WTC11 (cell line): ENCODE measurements around the gene RMDN3. TPM values are rescaled to one million over a fixed set of nuclear protein-coding genes. Genes with fewer than 3 reads are reported as not detected.

Experiments used
- CDX4 ChIP-seq: fragments of 250-450 bp; sonication (Bioruptor Pico); IDR thresholded peaks from 2 replicates; pipeline ENCODE4 v1.9.0; 2021; ENCODE audit warnings: moderate library complexity, mild to moderate bottlenecking, inconsistent platforms, borderline replicate concordance
- CREM ChIP-seq: sonication (generic); formaldehyde crosslinking; IDR thresholded peaks from 2 replicates; pipeline ENCODE4 v1.8.1; 2022; ENCODE audit warnings: mild to moderate bottlenecking, missing genetic modification reagents, moderate library complexity
- E2F1 ChIP-seq: sonication (generic); formaldehyde crosslinking; IDR thresholded peaks from 2 replicates; pipeline ENCODE4 v1.8.0; 2022; ENCODE audit warnings: mild to moderate bottlenecking, missing genetic modification reagents
- ESRRA ChIP-seq: sonication (generic); formaldehyde crosslinking; IDR thresholded peaks from 2 replicates; pipeline ENCODE4 v1.8.1; 2022; ENCODE audit warnings: mild to moderate bottlenecking, missing genetic modification reagents, borderline replicate concordance
- FOXK1 ChIP-seq: sonication (generic); formaldehyde crosslinking; IDR thresholded peaks from 2 replicates; pipeline ENCODE4 v1.8.0; 2022; ENCODE audit warnings: mild to moderate bottlenecking, moderate library complexity, missing genetic modification reagents
- JUN ChIP-seq: sonication (generic); formaldehyde crosslinking; IDR thresholded peaks from 2 replicates; pipeline ENCODE4 v1.8.0; 2023; ENCODE audit warnings: mild to moderate bottlenecking, missing genetic modification reagents
- KAT7 ChIP-seq: sonication (generic); formaldehyde crosslinking; IDR thresholded peaks from 2 replicates; pipeline ENCODE4 v1.8.1; 2023; ENCODE audit warnings: missing genetic modification reagents, mild to moderate bottlenecking, borderline replicate concordance
- NFYB ChIP-seq: sonication (generic); formaldehyde crosslinking; conservative IDR thresholded peaks from 2 replicates; pipeline ENCODE4 v1.8.0; 2022; ENCODE audit warnings: low read depth, missing genetic modification reagents
- NR3C1 ChIP-seq: sonication (generic); formaldehyde crosslinking; conservative IDR thresholded peaks from 2 replicates; pipeline ENCODE4 v1.8.1; 2023; ENCODE audit warnings: low read depth, mild to moderate bottlenecking, missing genetic modification reagents
- SOX15 ChIP-seq: fragments of 250-450 bp; sonication (Bioruptor Pico); IDR thresholded peaks from 2 replicates; pipeline ENCODE4 v1.9.0; 2021; ENCODE audit warnings: mild to moderate bottlenecking
- ZBTB21 ChIP-seq: sonication (generic); formaldehyde crosslinking; IDR thresholded peaks from 2 replicates; pipeline ENCODE4 v1.8.1; 2023; ENCODE audit warnings: mild to moderate bottlenecking, missing genetic modification reagents, borderline replicate concordance
- ZNF121 ChIP-seq: sonication (generic); formaldehyde crosslinking; IDR thresholded peaks from 2 replicates; pipeline ENCODE4 v1.8.0; 2023; ENCODE audit warnings: missing genetic modification reagents
- ZNF263 ChIP-seq: sonication (generic); formaldehyde crosslinking; IDR thresholded peaks from 2 replicates; pipeline ENCODE4 v1.8.1; 2022; ENCODE audit warnings: low read depth, mild to moderate bottlenecking, moderate library complexity, missing genetic modification reagents
- ZNF532 ChIP-seq: fragments of 250-450 bp; sonication (Bioruptor Pico); IDR thresholded peaks from 2 replicates; pipeline ENCODE4 v1.9.0; 2021; ENCODE audit warnings: mild to moderate bottlenecking, borderline replicate concordance
- total RNA-seq: library from RNA; stranded (reverse); gene quantifications from 3 replicates; pipeline ENCODE4 v1.2.3, GENCODE V29; 2021
- TF ChIP-seq, protein P1 (sequence below): sonication (generic); formaldehyde crosslinking; IDR thresholded peaks from 2 replicates; pipeline ENCODE4 v1.8.1; 2023; ENCODE audit warnings: mild to moderate bottlenecking, missing genetic modification reagents, moderate library complexity
- TF ChIP-seq, protein P2 (sequence below): sonication (generic); formaldehyde crosslinking; IDR thresholded peaks from 2 replicates; pipeline ENCODE4 v1.8.0; 2023; ENCODE audit warnings: missing genetic modification reagents
- TF ChIP-seq, protein P3 (sequence below): sonication (generic); formaldehyde crosslinking; IDR thresholded peaks from 2 replicates; pipeline ENCODE4 v1.8.1; 2022; ENCODE audit warnings: low read depth, missing genetic modification reagents, borderline replicate concordance
- TF ChIP-seq, protein P4 (sequence below): fragments of 250-450 bp; sonication (Bioruptor Pico); IDR thresholded peaks from 2 replicates; pipeline ENCODE4 v1.9.0; 2021; ENCODE audit warnings: mild to moderate bottlenecking
- TF ChIP-seq, protein P5 (sequence below): sonication (generic); formaldehyde crosslinking; IDR thresholded peaks from 2 replicates; pipeline ENCODE4 v1.8.1; 2022; ENCODE audit warnings: mild to moderate bottlenecking, moderate library complexity, missing genetic modification reagents
- TF ChIP-seq, protein P6 (sequence below): sonication (generic); formaldehyde crosslinking; IDR thresholded peaks from 2 replicates; pipeline ENCODE4 v1.8.0; 2023; ENCODE audit warnings: mild to moderate bottlenecking, missing genetic modification reagents
- TF ChIP-seq, protein P7 (sequence below): sonication (generic); formaldehyde crosslinking; IDR thresholded peaks from 2 replicates; pipeline ENCODE4 v1.8.0; 2022; ENCODE audit warnings: mild to moderate bottlenecking, missing genetic modification reagents

Gene RMDN3
- total RNA-seq, 1 experiment from 2014 or later = 22.8 TPM

DNA sequence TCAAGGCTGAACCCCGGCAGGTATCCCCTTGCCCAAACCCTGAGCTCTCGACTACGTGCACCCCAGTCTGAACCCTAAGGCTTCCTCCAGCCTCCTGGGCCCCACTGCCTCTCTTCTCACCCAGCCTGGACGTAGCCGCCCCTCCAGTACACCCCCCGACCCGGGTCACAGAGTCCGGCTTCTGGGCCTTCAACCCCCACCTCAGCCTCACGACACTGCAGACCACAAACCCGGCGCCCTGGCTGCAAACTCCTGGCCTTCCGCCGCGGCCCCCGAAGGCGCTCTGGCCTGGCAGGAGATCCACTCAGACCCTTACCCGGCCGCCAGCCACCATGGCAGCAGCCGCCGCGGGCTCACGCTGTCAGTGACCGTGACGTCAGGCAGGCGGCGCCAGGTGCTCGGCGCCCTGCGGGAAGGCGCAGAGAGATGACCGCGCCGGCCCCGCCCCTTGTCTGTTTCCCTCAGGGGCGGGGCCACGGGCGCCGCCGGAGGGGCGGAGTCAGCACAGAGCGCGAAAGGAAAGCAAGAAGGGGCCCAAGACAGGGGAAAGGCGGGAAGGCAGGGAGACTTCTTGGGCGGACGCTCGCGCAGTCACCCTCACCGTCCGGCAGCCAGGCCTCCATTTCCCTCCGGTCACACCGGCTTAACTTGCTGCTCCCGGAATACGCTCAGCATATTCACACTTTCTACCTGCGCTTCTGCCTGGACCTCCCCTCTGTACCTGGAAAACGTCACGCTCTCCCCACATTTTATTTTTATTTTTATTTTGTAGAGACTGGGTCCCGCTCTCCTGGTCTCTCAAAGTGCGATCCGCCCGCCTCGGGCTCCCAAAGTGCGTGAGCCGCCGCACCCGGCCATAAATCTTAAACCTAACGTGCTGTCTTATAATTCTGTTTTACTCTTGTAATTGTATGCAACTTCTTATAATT lies at the start of gene RMDN3 (continued):
- TF ChIP-seq ZNF532 (no peak), E2F1 (0 out of 2 replicates have a peak, but pooled peaks have one; percentile 67), FOXK1 (peak; percentile 92), SOX15 (CRISPR knock-in tag) (no peak), JUN (CRISPR knock-in tag) (no peak), NFYB (CRISPR knock-in tag) (no peak), ZNF263 (no peak), CDX4 (CRISPR knock-in tag) (no peak), CREM (CRISPR knock-in tag) (peak; percentile 99), KAT7 (no peak), ESRRA (CRISPR knock-in tag) (no peak), NR3C1 (CRISPR knock-in tag) (no peak), ZNF121 (CRISPR knock-in tag) (no peak), ZBTB21 (CRISPR knock-in tag) (no peak)
- TF ChIP-seq, protein P1, sequence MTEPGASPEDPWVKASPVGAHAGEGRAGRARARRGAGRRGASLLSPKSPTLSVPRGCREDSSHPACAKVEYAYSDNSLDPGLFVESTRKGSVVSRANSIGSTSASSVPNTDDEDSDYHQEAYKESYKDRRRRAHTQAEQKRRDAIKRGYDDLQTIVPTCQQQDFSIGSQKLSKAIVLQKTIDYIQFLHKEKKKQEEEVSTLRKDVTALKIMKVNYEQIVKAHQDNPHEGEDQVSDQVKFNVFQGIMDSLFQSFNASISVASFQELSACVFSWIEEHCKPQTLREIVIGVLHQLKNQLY (CRISPR knock-in tag) = no peak
- TF ChIP-seq, protein P2, sequence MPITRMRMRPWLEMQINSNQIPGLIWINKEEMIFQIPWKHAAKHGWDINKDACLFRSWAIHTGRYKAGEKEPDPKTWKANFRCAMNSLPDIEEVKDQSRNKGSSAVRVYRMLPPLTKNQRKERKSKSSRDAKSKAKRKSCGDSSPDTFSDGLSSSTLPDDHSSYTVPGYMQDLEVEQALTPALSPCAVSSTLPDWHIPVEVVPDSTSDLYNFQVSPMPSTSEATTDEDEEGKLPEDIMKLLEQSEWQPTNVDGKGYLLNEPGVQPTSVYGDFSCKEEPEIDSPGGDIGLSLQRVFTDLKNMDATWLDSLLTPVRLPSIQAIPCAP (CRISPR knock-in tag) = no peak
- TF ChIP-seq, protein P3, sequence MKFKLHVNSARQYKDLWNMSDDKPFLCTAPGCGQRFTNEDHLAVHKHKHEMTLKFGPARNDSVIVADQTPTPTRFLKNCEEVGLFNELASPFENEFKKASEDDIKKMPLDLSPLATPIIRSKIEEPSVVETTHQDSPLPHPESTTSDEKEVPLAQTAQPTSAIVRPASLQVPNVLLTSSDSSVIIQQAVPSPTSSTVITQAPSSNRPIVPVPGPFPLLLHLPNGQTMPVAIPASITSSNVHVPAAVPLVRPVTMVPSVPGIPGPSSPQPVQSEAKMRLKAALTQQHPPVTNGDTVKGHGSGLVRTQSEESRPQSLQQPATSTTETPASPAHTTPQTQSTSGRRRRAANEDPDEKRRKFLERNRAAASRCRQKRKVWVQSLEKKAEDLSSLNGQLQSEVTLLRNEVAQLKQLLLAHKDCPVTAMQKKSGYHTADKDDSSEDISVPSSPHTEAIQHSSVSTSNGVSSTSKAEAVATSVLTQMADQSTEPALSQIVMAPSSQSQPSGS (CRISPR knock-in tag) = no peak
- TF ChIP-seq, protein P4, sequence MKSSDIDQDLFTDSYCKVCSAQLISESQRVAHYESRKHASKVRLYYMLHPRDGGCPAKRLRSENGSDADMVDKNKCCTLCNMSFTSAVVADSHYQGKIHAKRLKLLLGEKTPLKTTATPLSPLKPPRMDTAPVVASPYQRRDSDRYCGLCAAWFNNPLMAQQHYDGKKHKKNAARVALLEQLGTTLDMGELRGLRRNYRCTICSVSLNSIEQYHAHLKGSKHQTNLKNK (CRISPR knock-in tag) = no peak
- TF ChIP-seq, protein P5, sequence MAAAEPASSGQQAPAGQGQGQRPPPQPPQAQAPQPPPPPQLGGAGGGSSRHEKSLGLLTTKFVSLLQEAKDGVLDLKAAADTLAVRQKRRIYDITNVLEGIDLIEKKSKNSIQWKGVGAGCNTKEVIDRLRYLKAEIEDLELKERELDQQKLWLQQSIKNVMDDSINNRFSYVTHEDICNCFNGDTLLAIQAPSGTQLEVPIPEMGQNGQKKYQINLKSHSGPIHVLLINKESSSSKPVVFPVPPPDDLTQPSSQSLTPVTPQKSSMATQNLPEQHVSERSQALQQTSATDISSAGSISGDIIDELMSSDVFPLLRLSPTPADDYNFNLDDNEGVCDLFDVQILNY (CRISPR knock-in tag) = peak; percentile 97
- TF ChIP-seq, protein P6, sequence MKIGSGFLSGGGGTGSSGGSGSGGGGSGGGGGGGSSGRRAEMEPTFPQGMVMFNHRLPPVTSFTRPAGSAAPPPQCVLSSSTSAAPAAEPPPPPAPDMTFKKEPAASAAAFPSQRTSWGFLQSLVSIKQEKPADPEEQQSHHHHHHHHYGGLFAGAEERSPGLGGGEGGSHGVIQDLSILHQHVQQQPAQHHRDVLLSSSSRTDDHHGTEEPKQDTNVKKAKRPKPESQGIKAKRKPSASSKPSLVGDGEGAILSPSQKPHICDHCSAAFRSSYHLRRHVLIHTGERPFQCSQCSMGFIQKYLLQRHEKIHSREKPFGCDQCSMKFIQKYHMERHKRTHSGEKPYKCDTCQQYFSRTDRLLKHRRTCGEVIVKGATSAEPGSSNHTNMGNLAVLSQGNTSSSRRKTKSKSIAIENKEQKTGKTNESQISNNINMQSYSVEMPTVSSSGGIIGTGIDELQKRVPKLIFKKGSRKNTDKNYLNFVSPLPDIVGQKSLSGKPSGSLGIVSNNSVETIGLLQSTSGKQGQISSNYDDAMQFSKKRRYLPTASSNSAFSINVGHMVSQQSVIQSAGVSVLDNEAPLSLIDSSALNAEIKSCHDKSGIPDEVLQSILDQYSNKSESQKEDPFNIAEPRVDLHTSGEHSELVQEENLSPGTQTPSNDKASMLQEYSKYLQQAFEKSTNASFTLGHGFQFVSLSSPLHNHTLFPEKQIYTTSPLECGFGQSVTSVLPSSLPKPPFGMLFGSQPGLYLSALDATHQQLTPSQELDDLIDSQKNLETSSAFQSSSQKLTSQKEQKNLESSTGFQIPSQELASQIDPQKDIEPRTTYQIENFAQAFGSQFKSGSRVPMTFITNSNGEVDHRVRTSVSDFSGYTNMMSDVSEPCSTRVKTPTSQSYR (CRISPR knock-in tag) = no peak
- TF ChIP-seq, protein P7, sequence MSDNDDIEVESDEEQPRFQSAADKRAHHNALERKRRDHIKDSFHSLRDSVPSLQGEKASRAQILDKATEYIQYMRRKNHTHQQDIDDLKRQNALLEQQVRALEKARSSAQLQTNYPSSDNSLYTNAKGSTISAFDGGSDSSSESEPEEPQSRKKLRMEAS (CRISPR knock-in tag) = peak; percentile 65; the same call in 1 of the 2 replicates
